HepG2 (cell line): ENCODE measurements around the gene PTRHD1. TPM values are rescaled to one million over a fixed set of nuclear protein-coding genes. Genes with fewer than 3 reads are reported as not detected.
A peak's percentile ranks its signal among the peaks of the same experiment; 100 is the strongest.

ENCODE experiments used
- E2F1 ChIP-seq: sonication (generic); formaldehyde crosslinking; IDR thresholded peaks from 2 replicates; pipeline ENCODE4 v1.5.0; 2020; ENCODE audit warnings: missing genetic modification reagents
- KAT7 ChIP-seq: IDR thresholded peaks from 2 replicates; pipeline ENCODE4 v1.6.1; 2018; ENCODE audit warnings: borderline replicate concordance, missing compliant biosample characterization
- MAF1 ChIP-seq: sonication (generic); formaldehyde crosslinking; IDR thresholded peaks from 2 replicates; pipeline ENCODE4 v1.5.0; 2020; ENCODE audit warnings: missing genetic modification reagents, borderline replicate concordance
- SCMH1 ChIP-seq: sonication (generic); formaldehyde crosslinking; IDR thresholded peaks from 2 replicates; pipeline ENCODE4 v1.9.0; 2021; ENCODE audit warnings: missing genetic modification reagents, mild to moderate bottlenecking, borderline replicate concordance
- THRA ChIP-seq: sonication (generic); formaldehyde crosslinking; IDR thresholded peaks from 2 replicates; pipeline ENCODE4 v1.4.0; 2020; ENCODE audit warnings: missing genetic modification reagents, borderline replicate concordance
- ZNF580 ChIP-seq: IDR thresholded peaks from 2 replicates; pipeline ENCODE4 v1.6.1; 2016; ENCODE audit warnings: low read depth, borderline replicate concordance
- ZNF740 ChIP-seq: sonication (generic); formaldehyde crosslinking; IDR thresholded peaks from 2 replicates; pipeline ENCODE4 v1.4.0; 2020; ENCODE audit warnings: missing genetic modification reagents
- polyA plus RNA-seq, 8 experiments: library from polyadenylated mRNA; depleted of rRNA in 3 of 8; stranded (reverse) in 7 of 8; unstranded in 1 of 8; fragments of >200 nt; fragmentation: Illumina TruSeq in 4 of 8; extraction: Trizol in 4 of 8; gene quantifications; 2 replicates each; pipeline versions ENCODE4 v1.2.1 to v1.2.3, GENCODE V29; 2011 to 2016; ENCODE audit warnings: low read depth in 4 of 8, missing spikeins in 1 of 8, mixed read lengths in 1 of 8; ENCODE audit not compliant: insufficient read depth in 1 of 8
- total RNA-seq, 5 experiments: library from RNA; depleted of rRNA; stranded (reverse); fragments of >200 nt; fragmentation: Illumina TruSeq; extraction: Trizol; gene quantifications; 2 replicates each; pipeline ENCODE4 v1.2.3, GENCODE V29; 2016; ENCODE audit warnings: low read depth in 1 of 5

Gene PTRHD1
- total and polyA plus RNA-seq, 2 of the 13 experiments (the other 11 are each of a cell fraction or from before 2014, with no cell fraction given), result 72.6 to 90.8 TPM

GRCh38 chr2:24827321-24828237, 34.4 kb upstream of the PTRHD1 start (continued):
- TF ChIP-seq ZNF740 (0 out of 2 replicates have a peak, but pooled peaks have one; percentile 36), E2F1 (CRISPR knock-in tag) (no peak), THRA (CRISPR knock-in tag) (peak; percentile 39; the same call in 1 of the 2 replicates), KAT7 (CRISPR knock-in tag) (no peak), MAF1 (CRISPR knock-in tag) (no peak), SCMH1 (CRISPR knock-in tag) (no peak), ZNF580 (0 out of 2 replicates have a peak, but pooled peaks have one; percentile 68)
